Measurements from ENCODE around the gene SLC35E2B.

GRCh38 chr1:1627261-1627828, 65.2 kb downstream of the SLC35E2B start:
- TF ChIP-seq CTCF (IDR thresholded peaks at IDR 0.05) (no peak), POLR2A (IDR thresholded peaks at IDR 0.05) (no peak)

All from heart left ventricle (tissue), 13 donors.